Endothelial cell of umbilical vein (primary cell): ENCODE measurements around the gene SLC12A5. TPM values are rescaled to one million over a fixed set of nuclear protein-coding genes. Genes with fewer than 3 reads are reported as not detected.

Source experiments
- BruUV-seq: library from RNA; stranded (reverse); fragments of 400-500 nt; replicated peaks from 2 replicates; lab custom pipeline; 2021; lab: Mats Ljungman, UMichigan
- CTCF ChIA-PET: fragments of 300-600, 350-600 bp; sonication (Branson Sonifier 250); formaldehyde crosslinking; loops from one replicate; lab custom pipeline; 2021; ENCODE audit warnings: antibody characterized with exemption, inconsistent platforms; lab: Charles Lee
- POLR2A ChIA-PET: fragments of 300-600, 350-600 bp; sonication (Branson Sonifier 250); formaldehyde crosslinking; loops from one replicate; lab custom pipeline; 2021; ENCODE audit warnings: antibody characterized with exemption, inconsistent platforms; lab: Charles Lee
- DNase-seq: peaks from one replicate; pipeline ENCODE4 v3.0.0-alpha.2; 2011; ENCODE audit warnings: low read depth, low spot score
- FAIRE-seq: peaks from 2 replicates; lab custom pipeline; 2011; peaks lifted over from hg19 to GRCh38; lab: Jason Lieb, UNC
- H2AFZ ChIP-seq: 2 replicates; pipeline ENCODE4 v1.6.0; 2012; ENCODE audit warnings: low read depth, low read length, control low read depth, inconsistent platforms
- H3K27ac ChIP-seq: 2 replicates; pipeline ENCODE4 v1.5.1; 2011; ENCODE audit warnings: low read depth, mild to moderate bottlenecking, control low read depth, low read length, moderate library complexity; ENCODE audit not compliant: insufficient read depth
- H3K27me3 ChIP-seq, 2 experiments: 2 replicates each; pipeline versions ENCODE4 v1.6.0 to v1.6.1; 2011; ENCODE audit warnings: low read length in 2 of 2, mixed read lengths in 1 of 2; ENCODE audit not compliant: control insufficient read depth in 2 of 2, insufficient read depth in 2 of 2
- H3K36me3 ChIP-seq, 2 experiments: 2 replicates in 1 of 2; 3 replicates in 1 of 2; pipeline ENCODE4 v1.5.1; 2011; ENCODE audit warnings: low read length in 2 of 2, mild to moderate bottlenecking in 1 of 2, moderate library complexity in 1 of 2; ENCODE audit not compliant: control insufficient read depth in 2 of 2, insufficient read depth in 2 of 2; ENCODE audit errors: extremely low read depth in 1 of 2
- H3K4me1 ChIP-seq: 3 replicates; pipeline ENCODE4 v1.5.1; 2011; ENCODE audit warnings: mild to moderate bottlenecking, low read length; ENCODE audit not compliant: control insufficient read depth, insufficient read depth; ENCODE audit errors: extremely low read depth
- H3K4me2 ChIP-seq: 2 replicates; pipeline ENCODE4 v1.6.1; 2011; ENCODE audit warnings: low read length, control low read depth, mixed read lengths; ENCODE audit not compliant: insufficient read depth
- H3K4me3 ChIP-seq, 3 experiments: fragments of 200-600 bp in 1 of 3; sonication (generic), shearing (Covaris generic) in 1 of 3; replicated peaks in 1 of 3; 2 replicates each; pipeline ENCODE4 v1.5.1; 2011 to 2016; ENCODE audit warnings: control low read depth in 3 of 3, low read length in 3 of 3, mild to moderate bottlenecking in 2 of 3, inconsistent platforms in 1 of 3, low read depth in 1 of 3, moderate library complexity in 1 of 3; ENCODE audit not compliant: insufficient read depth in 1 of 3
- H3K79me2 ChIP-seq: 2 replicates; pipeline ENCODE4 v1.6.0; 2012; ENCODE audit warnings: low read length, inconsistent platforms; ENCODE audit not compliant: control insufficient read depth, insufficient read depth
- H3K9ac ChIP-seq: replicated peaks from 2 replicates; pipeline ENCODE3; 2011; ENCODE audit warnings: low read length, control low read depth; ENCODE audit not compliant: insufficient read depth; ENCODE audit errors: extremely low read depth
- H3K9me1 ChIP-seq: replicated peaks from 3 replicates; pipeline ENCODE4 v1.6.0; 2011; ENCODE audit warnings: mild to moderate bottlenecking, low read length; ENCODE audit not compliant: control insufficient read depth, insufficient read depth; ENCODE audit errors: extremely low read depth
- H3K9me3 ChIP-seq: replicated peaks from 2 replicates; pipeline ENCODE4 v1.5.1; 2012; ENCODE audit warnings: low read length, inconsistent platforms; ENCODE audit not compliant: control insufficient read depth, insufficient read depth
- H4K20me1 ChIP-seq: replicated peaks from 2 replicates; pipeline ENCODE3; 2011; ENCODE audit warnings: mild to moderate bottlenecking, low read length; ENCODE audit not compliant: control insufficient read depth, insufficient read depth; ENCODE audit errors: extremely low read depth
- EZH2 ChIP-seq: IDR thresholded peaks from 2 replicates; pipeline ENCODE4 v1.6.1; 2012; ENCODE audit warnings: borderline replicate concordance, low read depth, mild to moderate bottlenecking, moderate library complexity, low read length, inconsistent platforms; ENCODE audit not compliant: severe bottlenecking
- FOS ChIP-seq: IDR thresholded peaks from 2 replicates; pipeline ENCODE4 v1.6.1; 2011; ENCODE audit warnings: mild to moderate bottlenecking, low read length, moderate library complexity, borderline replicate concordance; ENCODE audit not compliant: insufficient read depth
- GATA2 ChIP-seq: IDR thresholded peaks from 2 replicates; pipeline ENCODE4 v1.7.0; 2011; ENCODE audit warnings: low read depth, mild to moderate bottlenecking, moderate library complexity, mixed read lengths, low read length; ENCODE audit not compliant: insufficient read length, insufficient read depth
- JUN ChIP-seq: IDR thresholded peaks from 2 replicates; pipeline ENCODE4 v1.6.1; 2011; ENCODE audit warnings: borderline replicate concordance, low read depth; ENCODE audit not compliant: insufficient read length, insufficient read depth
- MYC ChIP-seq: IDR thresholded peaks from one replicate; pipeline ENCODE4 v1.6.1; 2011; ENCODE audit warnings: mild to moderate bottlenecking, low read depth, low read length
- POLR2A ChIP-seq: IDR thresholded peaks from 2 replicates; pipeline ENCODE4 v1.6.1; 2012; ENCODE audit warnings: low read depth, mild to moderate bottlenecking, control low read depth, low read length
- POLR2AphosphoS5 ChIP-seq: IDR thresholded peaks from 2 replicates; pipeline ENCODE4 v1.6.1; 2012; ENCODE audit warnings: low read depth, mild to moderate bottlenecking, control low read depth, low read length, moderate library complexity; ENCODE audit not compliant: insufficient read depth
- dilution Hi-C: fragments of 300-500 bp; cut with MboI; formaldehyde crosslinking; loops from one replicate; pipeline ENCODE4 v1.15.0; 2019; ENCODE audit warnings: low sequenced_read_pairs; ENCODE audit not compliant: extremely low pct_ligation_motif_present
- intact Hi-C: fragments of 100-400 bp; cut with micrococcal nuclease; formaldehyde crosslinking; loops from one replicate; pipeline ENCODE4 v1.10.0; 2022
- polyA plus RNA-seq, 4 experiments: library from polyadenylated mRNA; depleted of rRNA in 3 of 4; stranded (reverse) in 3 of 4; unstranded in 1 of 4; fragments of >200 nt; gene quantifications; 2 replicates each; pipeline versions ENCODE4 v1.2.1 to v1.2.3, GENCODE V29; 2011 to 2012; ENCODE audit warnings: missing spikeins in 1 of 4
- total RNA-seq: library from RNA; stranded (reverse); gene quantifications from 2 replicates; pipeline ENCODE4 v1.2.3, GENCODE V29; 2021
- TF ChIP-seq, protein P1 (sequence below): IDR thresholded peaks from 2 replicates; pipeline ENCODE4 v1.6.1; 2011; ENCODE audit not compliant: insufficient read depth, insufficient read length
- TF ChIP-seq, protein P2 (sequence below), 2 donors: IDR thresholded peaks; 1 replicate in 1 of 2; 2 replicates in 1 of 2; pipeline ENCODE4 v1.5.1; 2011; ENCODE audit warnings: low read length in 2 of 2, mild to moderate bottlenecking in 2 of 2, moderate library complexity in 2 of 2, control low read depth in 1 of 2, inconsistent platforms in 1 of 2, low read depth in 1 of 2; ENCODE audit not compliant: insufficient read depth in 1 of 2; ENCODE audit errors: extremely low read depth in 1 of 2

Gene SLC12A5
- total and polyA plus RNA-seq, 2 donors (not counting 3 experiments of a cell fraction or from before 2014, with no cell fraction given): 1.6 to 2.3 TPM

DNA sequence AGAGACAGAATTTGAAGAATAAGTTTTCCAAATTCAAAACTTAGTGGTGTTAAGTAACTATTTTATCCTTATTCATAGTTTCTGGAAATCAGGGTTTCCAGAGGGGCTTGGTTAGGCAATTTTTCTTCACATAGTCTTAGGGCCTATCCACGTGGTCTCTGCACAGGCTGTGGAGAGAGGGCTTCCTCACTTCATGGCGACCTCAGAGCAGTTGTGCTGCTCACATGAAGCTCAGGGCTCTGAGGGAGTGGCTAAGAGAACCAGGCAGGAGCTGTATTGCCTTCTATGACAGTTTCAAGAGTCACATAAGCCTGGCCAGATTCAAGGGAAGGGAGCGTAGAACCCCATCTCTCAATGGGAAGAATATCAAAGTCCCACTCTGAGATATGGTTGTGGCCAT, 75.2 kb downstream of the SLC12A5 start:
- no peak overlapping the region for H3K4me2 ChIP-seq
- H3K9ac ChIP-seq: no peak overlapping the region
- no peaks in the 10 kb centered on the region for H3K79me2 ChIP-seq
- H3K9me1 ChIP-seq: no peaks in the 10 kb centered on the region
- H3K9me3 ChIP-seq: no peaks in the 10 kb centered on the region
- no peaks in the 10 kb centered on the region for H3K36me3 ChIP-seq
- TF ChIP-seq MYC (no peak), JUN (no peak), EZH2 (no peak)
- intact Hi-C loops: no loop called here
- peaks cover 22 to 47% of the 10 kb centered on the region in 2 experiments for H3K27me3 ChIP-seq
- H3K4me3 ChIP-seq: no peak overlapping the region
- FAIRE-seq (no peak), DNase-seq (no peak)
- BruUV-seq: no TSS peak
- no peak overlapping the region for H3K27ac ChIP-seq
- H4K20me1 ChIP-seq: no peaks in the 10 kb centered on the region
- no peaks in the 10 kb centered on the region for H3K4me1 ChIP-seq
- H2AFZ ChIP-seq: no peak overlapping the region
- POLR2A ChIA-PET: no interaction called here
- dilution Hi-C loops: no loop called here
- CTCF ChIA-PET: interaction anchor here (1.1 kb wide), 1 partner anchor 24 kb away, joined by 3 read pairs; no protein-coding TSS in a partner anchor

DNA sequence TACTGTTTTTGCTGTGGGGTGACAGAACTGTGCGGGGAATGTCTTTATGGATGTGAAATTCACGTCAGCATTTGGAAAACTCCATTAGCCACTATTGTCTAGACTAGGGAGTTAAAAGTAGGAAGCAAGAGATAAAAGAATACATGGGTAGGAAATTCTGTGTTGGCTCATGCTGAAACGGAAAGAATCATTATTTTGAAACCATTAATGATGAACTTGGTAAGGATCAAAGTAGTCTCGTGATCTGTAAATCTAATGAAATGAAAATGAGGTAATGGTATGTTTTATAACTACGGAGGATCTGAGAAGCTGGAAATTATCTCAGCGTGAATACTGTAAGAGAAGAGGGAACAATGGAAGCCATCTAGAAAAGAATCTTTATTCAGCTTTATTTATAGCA, 78.0 kb downstream of the SLC12A5 start:
- H3K27ac ChIP-seq: no peak overlapping the region
- no peak overlapping the region for H3K9ac ChIP-seq
- peaks cover 21 to 42% of the 10 kb centered on the region in 2 experiments for H3K27me3 ChIP-seq
- no peaks in the 10 kb centered on the region for H3K9me3 ChIP-seq
- H3K4me1 ChIP-seq: no peaks in the 10 kb centered on the region
- DNase-seq (no peak), FAIRE-seq (no peak)
- intact Hi-C loops (no loop called here), dilution Hi-C loops (no loop called here)
- H3K4me3 ChIP-seq: no peak overlapping the region
- no TSS peak for BruUV-seq
- H4K20me1 ChIP-seq: no peaks in the 10 kb centered on the region
- H3K4me2 ChIP-seq: no peak overlapping the region
- ChIA-PET CTCF (no interaction called here), POLR2A (interaction anchor here (0.6 kb wide), 1 partner anchor 136 kb away, joined by 3 read pairs; no protein-coding TSS in a partner anchor)
- H3K36me3 ChIP-seq: no peaks in the 10 kb centered on the region
- no peaks in the 10 kb centered on the region for H3K79me2 ChIP-seq
- no peak overlapping the region for H2AFZ ChIP-seq
- no peaks in the 10 kb centered on the region for H3K9me1 ChIP-seq
- TF ChIP-seq MYC (no peak), EZH2 (no peak), FOS (no peak), POLR2A (no peak), JUN (no peak), POLR2AphosphoS5 (no peak), GATA2 (no peak)
- TF ChIP-seq, protein P1, sequence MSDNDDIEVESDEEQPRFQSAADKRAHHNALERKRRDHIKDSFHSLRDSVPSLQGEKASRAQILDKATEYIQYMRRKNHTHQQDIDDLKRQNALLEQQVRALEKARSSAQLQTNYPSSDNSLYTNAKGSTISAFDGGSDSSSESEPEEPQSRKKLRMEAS: no peak
- TF ChIP-seq, protein P2, sequence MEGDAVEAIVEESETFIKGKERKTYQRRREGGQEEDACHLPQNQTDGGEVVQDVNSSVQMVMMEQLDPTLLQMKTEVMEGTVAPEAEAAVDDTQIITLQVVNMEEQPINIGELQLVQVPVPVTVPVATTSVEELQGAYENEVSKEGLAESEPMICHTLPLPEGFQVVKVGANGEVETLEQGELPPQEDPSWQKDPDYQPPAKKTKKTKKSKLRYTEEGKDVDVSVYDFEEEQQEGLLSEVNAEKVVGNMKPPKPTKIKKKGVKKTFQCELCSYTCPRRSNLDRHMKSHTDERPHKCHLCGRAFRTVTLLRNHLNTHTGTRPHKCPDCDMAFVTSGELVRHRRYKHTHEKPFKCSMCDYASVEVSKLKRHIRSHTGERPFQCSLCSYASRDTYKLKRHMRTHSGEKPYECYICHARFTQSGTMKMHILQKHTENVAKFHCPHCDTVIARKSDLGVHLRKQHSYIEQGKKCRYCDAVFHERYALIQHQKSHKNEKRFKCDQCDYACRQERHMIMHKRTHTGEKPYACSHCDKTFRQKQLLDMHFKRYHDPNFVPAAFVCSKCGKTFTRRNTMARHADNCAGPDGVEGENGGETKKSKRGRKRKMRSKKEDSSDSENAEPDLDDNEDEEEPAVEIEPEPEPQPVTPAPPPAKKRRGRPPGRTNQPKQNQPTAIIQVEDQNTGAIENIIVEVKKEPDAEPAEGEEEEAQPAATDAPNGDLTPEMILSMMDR (IDR thresholded peaks at IDR 0.05; ENCODE audit: extremely low read depth in 1 of 2, insufficient read depth in 1 of 2, low read depth in 1 of 2, low read length in 2 of 2): no peak
